Measurements from ENCODE around the gene TTYH2.

DNA sequence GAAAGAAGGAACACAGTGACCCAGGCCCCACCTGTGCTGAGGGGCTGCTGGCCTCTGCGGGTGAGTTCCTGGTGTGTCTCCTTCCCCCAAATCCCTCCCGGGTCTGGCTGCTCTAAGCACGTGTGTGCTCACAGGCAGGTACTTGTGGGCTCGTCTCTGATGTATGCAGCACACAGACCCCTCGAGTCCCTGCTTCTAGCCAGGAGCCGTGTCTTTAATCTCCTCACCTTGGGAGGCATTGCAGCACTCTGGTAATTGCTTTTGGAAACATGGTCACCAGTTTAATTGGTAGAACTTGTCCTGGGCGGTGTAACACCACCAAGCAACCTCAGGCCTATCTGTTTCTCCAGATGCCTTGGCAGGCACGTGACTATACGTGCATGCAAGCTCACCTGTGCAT is 18.7 kb upstream of the TTYH2 start:
- TF ChIP-seq, protein P1, sequence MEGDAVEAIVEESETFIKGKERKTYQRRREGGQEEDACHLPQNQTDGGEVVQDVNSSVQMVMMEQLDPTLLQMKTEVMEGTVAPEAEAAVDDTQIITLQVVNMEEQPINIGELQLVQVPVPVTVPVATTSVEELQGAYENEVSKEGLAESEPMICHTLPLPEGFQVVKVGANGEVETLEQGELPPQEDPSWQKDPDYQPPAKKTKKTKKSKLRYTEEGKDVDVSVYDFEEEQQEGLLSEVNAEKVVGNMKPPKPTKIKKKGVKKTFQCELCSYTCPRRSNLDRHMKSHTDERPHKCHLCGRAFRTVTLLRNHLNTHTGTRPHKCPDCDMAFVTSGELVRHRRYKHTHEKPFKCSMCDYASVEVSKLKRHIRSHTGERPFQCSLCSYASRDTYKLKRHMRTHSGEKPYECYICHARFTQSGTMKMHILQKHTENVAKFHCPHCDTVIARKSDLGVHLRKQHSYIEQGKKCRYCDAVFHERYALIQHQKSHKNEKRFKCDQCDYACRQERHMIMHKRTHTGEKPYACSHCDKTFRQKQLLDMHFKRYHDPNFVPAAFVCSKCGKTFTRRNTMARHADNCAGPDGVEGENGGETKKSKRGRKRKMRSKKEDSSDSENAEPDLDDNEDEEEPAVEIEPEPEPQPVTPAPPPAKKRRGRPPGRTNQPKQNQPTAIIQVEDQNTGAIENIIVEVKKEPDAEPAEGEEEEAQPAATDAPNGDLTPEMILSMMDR (IDR thresholded peaks at IDR 0.05; ENCODE audit: low read depth, low read length): no peak
- TF ChIP-seq POLR2A (IDR thresholded peaks at IDR 0.05; ENCODE audit: extremely low read depth, insufficient read length): no peak
- TF ChIP-seq, protein P2, sequence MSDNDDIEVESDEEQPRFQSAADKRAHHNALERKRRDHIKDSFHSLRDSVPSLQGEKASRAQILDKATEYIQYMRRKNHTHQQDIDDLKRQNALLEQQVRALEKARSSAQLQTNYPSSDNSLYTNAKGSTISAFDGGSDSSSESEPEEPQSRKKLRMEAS (IDR thresholded peaks at IDR 0.05; ENCODE audit: low read depth, low read length): no peak
- no peak for TF ChIP-seq MYC (IDR thresholded peaks at IDR 0.05; ENCODE audit: low read depth, low read length)

Data from NB4 (cell line).